Endothelial cell of umbilical vein (primary cell): ENCODE measurements around the gene B3GALT5. TPM values are rescaled to one million over a fixed set of nuclear protein-coding genes. Genes with fewer than 3 reads are reported as not detected.

Source experiments
- BruUV-seq: library from RNA; stranded (reverse); fragments of 400-500 nt; replicated peaks from 2 replicates; lab custom pipeline; 2021; lab: Mats Ljungman, UMichigan
- CTCF ChIA-PET: fragments of 300-600, 350-600 bp; sonication (Branson Sonifier 250); formaldehyde crosslinking; loops from one replicate; lab custom pipeline; 2021; ENCODE audit warnings: antibody characterized with exemption, inconsistent platforms; lab: Charles Lee
- POLR2A ChIA-PET: fragments of 300-600, 350-600 bp; sonication (Branson Sonifier 250); formaldehyde crosslinking; loops from one replicate; lab custom pipeline; 2021; ENCODE audit warnings: antibody characterized with exemption, inconsistent platforms; lab: Charles Lee
- DNase-seq: peaks from one replicate; pipeline ENCODE4 v3.0.0-alpha.2; 2011; ENCODE audit warnings: low read depth, low spot score
- FAIRE-seq: peaks from 2 replicates; lab custom pipeline; 2011; peaks lifted over from hg19 to GRCh38; lab: Jason Lieb, UNC
- H2AFZ ChIP-seq: 2 replicates; pipeline ENCODE4 v1.6.0; 2012; ENCODE audit warnings: low read depth, low read length, control low read depth, inconsistent platforms
- H3K27ac ChIP-seq: 2 replicates; pipeline ENCODE4 v1.5.1; 2011; ENCODE audit warnings: low read depth, mild to moderate bottlenecking, control low read depth, low read length, moderate library complexity; ENCODE audit not compliant: insufficient read depth
- H3K27me3 ChIP-seq, 2 experiments: 2 replicates each; pipeline versions ENCODE4 v1.6.0 to v1.6.1; 2011; ENCODE audit warnings: low read length in 2 of 2, mixed read lengths in 1 of 2; ENCODE audit not compliant: control insufficient read depth in 2 of 2, insufficient read depth in 2 of 2
- H3K36me3 ChIP-seq, 2 experiments: 2 replicates in 1 of 2; 3 replicates in 1 of 2; pipeline ENCODE4 v1.5.1; 2011; ENCODE audit warnings: low read length in 2 of 2, mild to moderate bottlenecking in 1 of 2, moderate library complexity in 1 of 2; ENCODE audit not compliant: control insufficient read depth in 2 of 2, insufficient read depth in 2 of 2; ENCODE audit errors: extremely low read depth in 1 of 2
- H3K4me1 ChIP-seq: 3 replicates; pipeline ENCODE4 v1.5.1; 2011; ENCODE audit warnings: mild to moderate bottlenecking, low read length; ENCODE audit not compliant: control insufficient read depth, insufficient read depth; ENCODE audit errors: extremely low read depth
- H3K4me2 ChIP-seq: 2 replicates; pipeline ENCODE4 v1.6.1; 2011; ENCODE audit warnings: low read length, control low read depth, mixed read lengths; ENCODE audit not compliant: insufficient read depth
- H3K4me3 ChIP-seq, 3 experiments: fragments of 200-600 bp in 1 of 3; sonication (generic), shearing (Covaris generic) in 1 of 3; replicated peaks in 1 of 3; 2 replicates each; pipeline ENCODE4 v1.5.1; 2011 to 2016; ENCODE audit warnings: control low read depth in 3 of 3, low read length in 3 of 3, mild to moderate bottlenecking in 2 of 3, inconsistent platforms in 1 of 3, low read depth in 1 of 3, moderate library complexity in 1 of 3; ENCODE audit not compliant: insufficient read depth in 1 of 3
- H3K79me2 ChIP-seq: 2 replicates; pipeline ENCODE4 v1.6.0; 2012; ENCODE audit warnings: low read length, inconsistent platforms; ENCODE audit not compliant: control insufficient read depth, insufficient read depth
- H3K9ac ChIP-seq: replicated peaks from 2 replicates; pipeline ENCODE3; 2011; ENCODE audit warnings: low read length, control low read depth; ENCODE audit not compliant: insufficient read depth; ENCODE audit errors: extremely low read depth
- H3K9me1 ChIP-seq: replicated peaks from 3 replicates; pipeline ENCODE4 v1.6.0; 2011; ENCODE audit warnings: mild to moderate bottlenecking, low read length; ENCODE audit not compliant: control insufficient read depth, insufficient read depth; ENCODE audit errors: extremely low read depth
- H3K9me3 ChIP-seq: replicated peaks from 2 replicates; pipeline ENCODE4 v1.5.1; 2012; ENCODE audit warnings: low read length, inconsistent platforms; ENCODE audit not compliant: control insufficient read depth, insufficient read depth
- H4K20me1 ChIP-seq: replicated peaks from 2 replicates; pipeline ENCODE3; 2011; ENCODE audit warnings: mild to moderate bottlenecking, low read length; ENCODE audit not compliant: control insufficient read depth, insufficient read depth; ENCODE audit errors: extremely low read depth
- EZH2 ChIP-seq: IDR thresholded peaks from 2 replicates; pipeline ENCODE4 v1.6.1; 2012; ENCODE audit warnings: borderline replicate concordance, low read depth, mild to moderate bottlenecking, moderate library complexity, low read length, inconsistent platforms; ENCODE audit not compliant: severe bottlenecking
- FOS ChIP-seq: IDR thresholded peaks from 2 replicates; pipeline ENCODE4 v1.6.1; 2011; ENCODE audit warnings: mild to moderate bottlenecking, low read length, moderate library complexity, borderline replicate concordance; ENCODE audit not compliant: insufficient read depth
- GATA2 ChIP-seq: IDR thresholded peaks from 2 replicates; pipeline ENCODE4 v1.7.0; 2011; ENCODE audit warnings: low read depth, mild to moderate bottlenecking, moderate library complexity, mixed read lengths, low read length; ENCODE audit not compliant: insufficient read length, insufficient read depth
- JUN ChIP-seq: IDR thresholded peaks from 2 replicates; pipeline ENCODE4 v1.6.1; 2011; ENCODE audit warnings: borderline replicate concordance, low read depth; ENCODE audit not compliant: insufficient read length, insufficient read depth
- MYC ChIP-seq: IDR thresholded peaks from one replicate; pipeline ENCODE4 v1.6.1; 2011; ENCODE audit warnings: mild to moderate bottlenecking, low read depth, low read length
- POLR2A ChIP-seq: IDR thresholded peaks from 2 replicates; pipeline ENCODE4 v1.6.1; 2012; ENCODE audit warnings: low read depth, mild to moderate bottlenecking, control low read depth, low read length
- POLR2AphosphoS5 ChIP-seq: IDR thresholded peaks from 2 replicates; pipeline ENCODE4 v1.6.1; 2012; ENCODE audit warnings: low read depth, mild to moderate bottlenecking, control low read depth, low read length, moderate library complexity; ENCODE audit not compliant: insufficient read depth
- dilution Hi-C: fragments of 300-500 bp; cut with MboI; formaldehyde crosslinking; loops from one replicate; pipeline ENCODE4 v1.15.0; 2019; ENCODE audit warnings: low sequenced_read_pairs; ENCODE audit not compliant: extremely low pct_ligation_motif_present
- intact Hi-C: fragments of 100-400 bp; cut with micrococcal nuclease; formaldehyde crosslinking; loops from one replicate; pipeline ENCODE4 v1.10.0; 2022
- polyA plus RNA-seq, 4 experiments: library from polyadenylated mRNA; depleted of rRNA in 3 of 4; stranded (reverse) in 3 of 4; unstranded in 1 of 4; fragments of >200 nt; gene quantifications; 2 replicates each; pipeline versions ENCODE4 v1.2.1 to v1.2.3, GENCODE V29; 2011 to 2012; ENCODE audit warnings: missing spikeins in 1 of 4
- total RNA-seq: library from RNA; stranded (reverse); gene quantifications from 2 replicates; pipeline ENCODE4 v1.2.3, GENCODE V29; 2021
- TF ChIP-seq, protein P1 (sequence below), 2 donors: IDR thresholded peaks; 1 replicate in 1 of 2; 2 replicates in 1 of 2; pipeline ENCODE4 v1.5.1; 2011; ENCODE audit warnings: low read length in 2 of 2, mild to moderate bottlenecking in 2 of 2, moderate library complexity in 2 of 2, control low read depth in 1 of 2, inconsistent platforms in 1 of 2, low read depth in 1 of 2; ENCODE audit not compliant: insufficient read depth in 1 of 2; ENCODE audit errors: extremely low read depth in 1 of 2
- TF ChIP-seq, protein P2 (sequence below): IDR thresholded peaks from 2 replicates; pipeline ENCODE4 v1.6.1; 2011; ENCODE audit not compliant: insufficient read depth, insufficient read length

B3GALT5 gene
- total and polyA plus RNA-seq, 2 donors (not counting 3 experiments of a cell fraction or from before 2014, with no cell fraction given): 0.04 TPM; not detected in 1

DNA sequence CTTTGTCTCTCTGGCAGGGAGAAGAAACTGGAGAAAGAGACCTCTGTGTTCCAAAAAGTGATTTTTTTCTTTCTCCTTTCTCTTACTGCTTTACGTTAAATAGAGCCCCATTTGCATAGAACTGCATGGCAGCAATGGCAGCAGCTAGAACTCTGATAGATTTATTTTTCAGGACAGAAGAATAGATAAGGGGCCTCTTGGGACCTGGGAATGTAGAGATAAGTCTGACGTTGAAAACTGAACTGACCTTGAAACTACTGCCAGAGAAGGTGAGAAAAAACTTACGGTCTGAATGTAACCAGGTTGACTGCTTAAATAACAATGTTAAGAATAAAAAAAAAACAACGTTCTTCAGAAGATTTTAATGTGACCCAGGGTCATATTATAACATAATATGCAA, 25.4 kb upstream of the B3GALT5 start:
- no peak for TF ChIP-seq JUN
- TF ChIP-seq GATA2: no peak
- H3K27ac ChIP-seq: no peak overlapping the region
- dilution Hi-C loops: no loop called here
- H4K20me1 ChIP-seq: no peaks in the 10 kb centered on the region
- CTCF ChIA-PET: no interaction called here
- H3K4me2 ChIP-seq: no peak overlapping the region
- BruUV-seq: no TSS peak
- intact Hi-C loops: no loop called here
- no peaks in the 10 kb centered on the region for H3K79me2 ChIP-seq
- H3K4me1 ChIP-seq: no peaks in the 10 kb centered on the region
- DNase-seq: no peak
- H3K9me3 ChIP-seq: no peaks in the 10 kb centered on the region
- H3K4me3 ChIP-seq: no peak overlapping the region
- no peaks in the 10 kb centered on the region for H3K9me1 ChIP-seq
- POLR2A ChIA-PET: no interaction called here
- H3K27me3 ChIP-seq: no peaks in the 10 kb centered on the region
- no peak overlapping the region for H2AFZ ChIP-seq
- no peaks in the 10 kb centered on the region for H3K36me3 ChIP-seq
- no peak for FAIRE-seq
- no peak overlapping the region for H3K9ac ChIP-seq

DNA sequence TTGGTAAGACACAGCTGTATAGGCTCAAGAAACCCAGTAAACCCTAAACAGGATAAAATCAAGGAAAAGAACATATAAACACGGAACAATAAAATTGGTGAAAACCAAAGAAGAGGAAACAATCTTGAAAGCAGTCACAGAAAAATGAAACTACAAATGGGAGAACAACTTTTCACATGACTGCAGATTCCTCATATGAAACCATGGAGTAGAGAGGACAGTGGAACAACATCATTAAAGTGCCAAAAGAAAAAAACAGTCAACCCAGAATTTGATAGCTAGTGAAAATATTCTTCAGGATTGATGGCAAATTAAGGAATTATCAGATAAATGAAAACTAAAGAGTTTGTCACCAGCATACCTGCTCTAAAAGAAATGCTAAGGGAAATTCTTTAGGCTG, 23.9 kb upstream of the B3GALT5 start:
- Histone ChIP-seq H3K4me2 (no peak overlapping the region), H3K27ac (no peak overlapping the region), H2AFZ (no peak overlapping the region), H3K36me3 (no peaks in the 10 kb centered on the region), H3K9me1 (no peaks in the 10 kb centered on the region), H3K9ac (no peak overlapping the region), H3K27me3 (no peaks in the 10 kb centered on the region), H3K9me3 (no peaks in the 10 kb centered on the region), H4K20me1 (no peaks in the 10 kb centered on the region), H3K4me3 (no peak overlapping the region), H3K4me1 (no peaks in the 10 kb centered on the region), H3K79me2 (no peaks in the 10 kb centered on the region)
- intact Hi-C loops: no loop called here
- DNase-seq: no peak
- CTCF ChIA-PET: no interaction called here
- FAIRE-seq: no peak
- no TSS peak for BruUV-seq
- no peak for TF ChIP-seq FOS
- no peak for TF ChIP-seq POLR2A
- no peak for TF ChIP-seq JUN
- TF ChIP-seq, protein P1, sequence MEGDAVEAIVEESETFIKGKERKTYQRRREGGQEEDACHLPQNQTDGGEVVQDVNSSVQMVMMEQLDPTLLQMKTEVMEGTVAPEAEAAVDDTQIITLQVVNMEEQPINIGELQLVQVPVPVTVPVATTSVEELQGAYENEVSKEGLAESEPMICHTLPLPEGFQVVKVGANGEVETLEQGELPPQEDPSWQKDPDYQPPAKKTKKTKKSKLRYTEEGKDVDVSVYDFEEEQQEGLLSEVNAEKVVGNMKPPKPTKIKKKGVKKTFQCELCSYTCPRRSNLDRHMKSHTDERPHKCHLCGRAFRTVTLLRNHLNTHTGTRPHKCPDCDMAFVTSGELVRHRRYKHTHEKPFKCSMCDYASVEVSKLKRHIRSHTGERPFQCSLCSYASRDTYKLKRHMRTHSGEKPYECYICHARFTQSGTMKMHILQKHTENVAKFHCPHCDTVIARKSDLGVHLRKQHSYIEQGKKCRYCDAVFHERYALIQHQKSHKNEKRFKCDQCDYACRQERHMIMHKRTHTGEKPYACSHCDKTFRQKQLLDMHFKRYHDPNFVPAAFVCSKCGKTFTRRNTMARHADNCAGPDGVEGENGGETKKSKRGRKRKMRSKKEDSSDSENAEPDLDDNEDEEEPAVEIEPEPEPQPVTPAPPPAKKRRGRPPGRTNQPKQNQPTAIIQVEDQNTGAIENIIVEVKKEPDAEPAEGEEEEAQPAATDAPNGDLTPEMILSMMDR (IDR thresholded peaks at IDR 0.05; ENCODE audit: extremely low read depth in 1 of 2, insufficient read depth in 1 of 2, low read depth in 1 of 2, low read length in 2 of 2): no peak
- TF ChIP-seq MYC: no peak
- TF ChIP-seq EZH2: no peak
- no peak for TF ChIP-seq POLR2AphosphoS5
- TF ChIP-seq GATA2: no peak
- TF ChIP-seq, protein P2, sequence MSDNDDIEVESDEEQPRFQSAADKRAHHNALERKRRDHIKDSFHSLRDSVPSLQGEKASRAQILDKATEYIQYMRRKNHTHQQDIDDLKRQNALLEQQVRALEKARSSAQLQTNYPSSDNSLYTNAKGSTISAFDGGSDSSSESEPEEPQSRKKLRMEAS: no peak
- POLR2A ChIA-PET: no interaction called here
- dilution Hi-C loops: no loop called here
